GM20431 (cell line): ENCODE data around the gene SLC5A1.
"Not testable (repeated sequence)": the region's sequence is repeated elsewhere in the genome, so short reads cannot be mapped to it uniquely, and the experiment has no call there.

Experiments
- in situ Hi-C: fragments of 300-500 bp; cut with MseI, MboI; formaldehyde crosslinking; loops from one replicate; pipeline ENCODE4 v1.15.0; 2020; ENCODE audit warnings: low sequenced_read_pairs; ENCODE audit not compliant: unreplicated experiment

SLC5A1 gene

GRCh38 chr22:32082331-32082730 lies 39.3 kb downstream of the SLC5A1 start:
- in situ Hi-C loops, result no loop called here

- in situ Hi-C loops, result no loop called here
These were observed 39.9 kb downstream of the SLC5A1 start for GRCh38 chr22:32083000-32083399.

- in situ Hi-C loops, result no loop called here
These were observed 40.8 kb downstream of the SLC5A1 start for GRCh38 chr22:32083814-32084213.

- in situ Hi-C loops, result no loop called here
These were observed 45.0 kb downstream of the SLC5A1 start for GRCh38 chr22:32088084-32088483.

GRCh38 chr22:32097018-32097417 lies 54.0 kb downstream of the SLC5A1 start:
- in situ Hi-C loops, result no loop called here

- in situ Hi-C loops, result no loop called here
These were observed 54.9 kb downstream of the SLC5A1 start for GRCh38 chr22:32097881-32098499.

GRCh38 chr22:32100711-32101110 lies 57.6 kb downstream of the SLC5A1 start:
- in situ Hi-C loops, result no loop called here

GRCh38 chr22:32103658-32104315 lies 60.7 kb downstream of the SLC5A1 start:
- in situ Hi-C loops, result no loop called here

- in situ Hi-C loops, result no loop called here
These were observed 63.9 kb downstream of the SLC5A1 start for GRCh38 chr22:32106930-32107329.

GRCh38 chr22:32112380-32112779 lies 69.3 kb downstream of the SLC5A1 start:
- in situ Hi-C loops, result no loop called here

GRCh38 chr22:32119568-32120235 lies 76.6 kb downstream of the SLC5A1 start:
- in situ Hi-C loops, result no loop called here

GRCh38 chr22:32120603-32121002 lies 77.5 kb downstream of the SLC5A1 start:
- in situ Hi-C loops, result no loop called here

GRCh38 chr22:32122899-32123298 lies 79.8 kb downstream of the SLC5A1 start:
- in situ Hi-C loops, result no loop called here

- in situ Hi-C loops, result no loop called here
These were observed 80.6 kb downstream of the SLC5A1 start for GRCh38 chr22:32123657-32124056.

- in situ Hi-C loops, result no loop called here
These were observed 84.8 kb downstream of the SLC5A1 start for GRCh38 chr22:32127904-32128303.

- in situ Hi-C loops, result no loop called here
These were observed 87.4 kb downstream of the SLC5A1 start for GRCh38 chr22:32130464-32130863.

GRCh38 chr22:32132126-32132525 lies 89.1 kb downstream of the SLC5A1 start:
- in situ Hi-C loops, result no loop called here

- in situ Hi-C loops, result no loop called here
These were observed 89.7 kb downstream of the SLC5A1 start for GRCh38 chr22:32132783-32133182.

- in situ Hi-C loops, result not testable (repeated sequence)
These were observed 91.7 kb downstream of the SLC5A1 start for GRCh38 chr22:32134796-32135195.

- in situ Hi-C loops, result not testable (repeated sequence)
These were observed 92.9 kb downstream of the SLC5A1 start for GRCh38 chr22:32135958-32136357.

GRCh38 chr22:32136881-32137280 lies 93.8 kb downstream of the SLC5A1 start:
- in situ Hi-C loops, result not testable (repeated sequence)
